Astrocyte of the cerebellum (primary cell): ENCODE results near the gene ST3GAL3.

Experiments used
- DNase-seq: peaks from one replicate; pipeline ENCODE4 v3.0.0-alpha.2; 2011; ENCODE audit warnings: low read depth
- H3K4me3 ChIP-seq: 2 replicates; pipeline ENCODE4 v1.5.1; 2011; ENCODE audit warnings: mild to moderate bottlenecking, low read depth, low read length, moderate library complexity
- in situ Hi-C: cut with HindIII; loops from 2 replicates; pipeline ENCODE4 v1.10.0; 2017; ENCODE audit warnings: low sequenced_read_pairs
- TF ChIP-seq, protein P1 (sequence below): IDR thresholded peaks from 2 replicates; pipeline ENCODE4 v1.5.1; 2012; ENCODE audit warnings: low read length, low read depth, moderate library complexity, mild to moderate bottlenecking; ENCODE audit errors: missing control alignments

Gene ST3GAL3

DNA sequence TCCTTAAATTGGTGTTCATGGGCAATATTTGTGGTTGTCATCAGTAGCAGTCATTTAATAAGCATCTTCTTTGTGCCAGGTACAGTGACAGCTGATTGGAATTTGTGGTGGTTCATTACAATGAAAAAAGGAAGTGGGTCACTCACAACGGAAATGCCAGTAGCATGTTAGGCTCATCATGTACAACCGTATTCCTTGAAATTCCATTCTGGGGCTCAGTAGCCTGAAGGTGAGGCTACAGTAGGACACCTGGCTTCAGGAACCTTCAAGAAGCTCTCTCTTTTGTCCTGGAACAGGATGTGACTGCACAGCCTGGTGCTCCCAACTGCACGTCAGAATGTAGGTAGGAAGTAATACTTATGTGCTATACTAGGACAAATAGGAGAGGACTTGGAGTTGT lies 93.9 kb downstream of the ST3GAL3 start:
- TF ChIP-seq, protein P1, sequence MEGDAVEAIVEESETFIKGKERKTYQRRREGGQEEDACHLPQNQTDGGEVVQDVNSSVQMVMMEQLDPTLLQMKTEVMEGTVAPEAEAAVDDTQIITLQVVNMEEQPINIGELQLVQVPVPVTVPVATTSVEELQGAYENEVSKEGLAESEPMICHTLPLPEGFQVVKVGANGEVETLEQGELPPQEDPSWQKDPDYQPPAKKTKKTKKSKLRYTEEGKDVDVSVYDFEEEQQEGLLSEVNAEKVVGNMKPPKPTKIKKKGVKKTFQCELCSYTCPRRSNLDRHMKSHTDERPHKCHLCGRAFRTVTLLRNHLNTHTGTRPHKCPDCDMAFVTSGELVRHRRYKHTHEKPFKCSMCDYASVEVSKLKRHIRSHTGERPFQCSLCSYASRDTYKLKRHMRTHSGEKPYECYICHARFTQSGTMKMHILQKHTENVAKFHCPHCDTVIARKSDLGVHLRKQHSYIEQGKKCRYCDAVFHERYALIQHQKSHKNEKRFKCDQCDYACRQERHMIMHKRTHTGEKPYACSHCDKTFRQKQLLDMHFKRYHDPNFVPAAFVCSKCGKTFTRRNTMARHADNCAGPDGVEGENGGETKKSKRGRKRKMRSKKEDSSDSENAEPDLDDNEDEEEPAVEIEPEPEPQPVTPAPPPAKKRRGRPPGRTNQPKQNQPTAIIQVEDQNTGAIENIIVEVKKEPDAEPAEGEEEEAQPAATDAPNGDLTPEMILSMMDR = no peak
- in situ Hi-C loops = no loop called here
- DNase-seq = no peak
- H3K4me3 ChIP-seq = no peak overlapping the region

DNA sequence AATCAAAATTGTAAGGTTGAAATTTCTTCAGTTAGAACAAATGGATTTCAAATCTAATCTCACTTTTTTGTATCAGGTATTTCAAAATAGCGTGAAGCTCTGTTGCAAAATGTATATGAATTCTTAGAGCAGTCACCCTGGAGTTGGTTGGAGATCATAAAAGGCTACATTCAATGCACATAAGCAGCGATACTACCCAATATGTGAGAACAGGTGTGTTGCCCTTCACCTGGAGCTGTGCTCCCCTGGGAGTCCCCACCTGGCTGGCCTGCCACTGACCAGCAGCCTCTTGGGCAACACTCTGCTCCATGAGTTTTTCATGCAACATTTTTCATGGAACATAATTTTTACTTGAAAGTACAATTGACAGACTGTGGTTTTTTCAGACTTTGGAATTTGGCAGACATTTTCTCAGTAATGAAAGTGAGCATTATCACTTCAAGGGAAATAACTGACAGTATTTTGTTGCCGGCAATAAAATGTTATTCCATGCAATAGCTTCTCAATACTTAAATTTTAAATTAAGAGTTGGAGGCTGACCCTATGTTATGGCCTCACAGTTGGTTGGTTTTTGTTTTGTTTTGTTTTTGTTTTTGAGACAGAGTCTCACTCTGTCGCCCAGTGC lies 95.1 kb downstream of the ST3GAL3 start:
- in situ Hi-C loops = no loop called here
- no peak overlapping the region for H3K4me3 ChIP-seq
- TF ChIP-seq, protein P1 = no peak
- no peak for DNase-seq

DNA sequence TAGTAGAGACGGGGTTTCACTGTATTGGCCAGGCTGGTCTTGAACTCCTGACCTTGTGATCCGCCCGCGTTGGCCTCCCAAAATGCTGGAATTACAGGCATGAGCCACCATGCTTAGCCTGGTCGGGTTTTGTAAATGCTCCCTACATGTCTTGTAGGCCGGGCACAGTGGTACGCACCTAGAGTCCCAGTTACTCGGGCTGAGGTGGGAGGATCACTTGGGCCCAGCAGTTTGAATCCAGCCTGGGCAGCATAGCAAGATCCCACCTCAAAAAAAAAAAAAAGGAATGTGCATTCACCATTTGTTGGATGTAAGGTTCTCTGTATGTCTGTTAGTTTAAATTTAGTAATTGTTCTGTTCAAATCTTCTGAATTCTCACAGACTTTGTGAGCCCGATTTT lies 95.8 kb downstream of the ST3GAL3 start:
- in situ Hi-C loops = no loop called here

DNA sequence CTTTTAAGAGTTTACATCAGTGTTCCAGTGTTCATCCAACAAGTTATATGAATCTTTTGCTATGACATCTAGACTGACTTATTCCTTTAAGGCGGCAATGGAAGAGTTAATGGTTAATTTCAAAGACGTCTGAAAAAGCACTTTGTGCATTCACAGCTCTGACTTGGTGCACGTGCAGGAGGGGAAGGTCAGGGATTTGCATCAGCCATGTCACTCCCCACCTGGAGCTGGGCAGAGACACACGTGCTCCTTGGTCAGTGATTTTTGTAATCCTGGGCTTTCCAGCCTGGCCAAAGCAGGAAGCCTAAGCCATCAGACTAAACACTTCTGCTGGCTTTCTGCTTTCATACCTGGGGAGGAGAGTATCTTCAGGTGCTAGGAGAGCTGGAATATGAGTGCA lies 96.3 kb downstream of the ST3GAL3 start:
- no peak for DNase-seq
- in situ Hi-C loops = no loop called here
- no peak overlapping the region for H3K4me3 ChIP-seq
- TF ChIP-seq, protein P1 = no peak

More for the DNA sequence above, 95.8 kb downstream of the ST3GAL3 start:
- no peak overlapping the region for H3K4me3 ChIP-seq
- TF ChIP-seq, protein P1 = no peak
- DNase-seq = no peak

DNA sequence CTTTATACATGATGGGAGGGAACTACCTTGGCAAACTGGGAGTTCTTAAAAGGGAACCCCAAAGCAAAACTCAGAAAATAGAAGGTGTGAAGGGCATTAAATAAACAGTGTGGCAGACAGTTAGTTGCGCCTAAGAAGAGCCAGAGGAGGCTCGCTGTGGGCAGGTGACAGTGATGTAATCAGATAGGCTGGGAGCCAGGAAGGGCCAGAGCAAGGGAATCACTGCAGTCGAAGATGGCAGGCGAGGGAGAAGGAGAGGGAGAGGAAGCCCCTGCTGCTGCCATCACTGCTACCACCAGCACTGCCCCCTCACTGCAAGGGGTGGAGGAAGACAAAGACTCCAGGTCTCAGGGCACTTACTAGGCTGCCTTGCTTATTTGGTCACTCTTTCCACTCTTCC lies 97.2 kb downstream of the ST3GAL3 start:
- TF ChIP-seq, protein P1 = no peak
- in situ Hi-C loops = no loop called here
- no peak for DNase-seq
- no peak overlapping the region for H3K4me3 ChIP-seq

DNA sequence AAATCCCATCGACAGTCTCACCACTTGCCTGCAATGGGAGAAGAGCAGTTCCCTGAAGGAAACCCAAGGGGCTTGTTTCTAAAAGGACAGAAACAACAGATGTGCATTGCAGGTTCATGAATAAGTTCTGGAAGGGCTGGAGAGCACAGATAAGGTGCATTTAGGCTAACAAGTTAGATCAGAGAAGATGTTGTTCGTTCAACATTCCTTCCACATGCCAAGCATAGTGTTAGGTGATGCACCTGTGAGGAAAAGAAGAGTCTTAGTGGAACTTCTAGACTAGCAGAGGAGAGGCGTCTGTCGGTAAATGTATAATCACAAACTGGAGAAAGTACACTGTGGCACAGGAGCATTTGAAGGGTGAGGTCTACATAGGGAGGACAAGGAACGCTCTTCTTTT lies 98.0 kb downstream of the ST3GAL3 start:
- in situ Hi-C loops = no loop called here

More for the DNA sequence above, 98.0 kb downstream of the ST3GAL3 start:
- H3K4me3 ChIP-seq = no peak overlapping the region
- TF ChIP-seq, protein P1 = no peak
- no peak for DNase-seq
